ENCODE data around the gene SRSF10. TPM values are rescaled to one million over a fixed set of nuclear protein-coding genes. Genes with fewer than 3 reads are reported as not detected.

Gene SRSF10
- total RNA-seq, 1 donor from 2014 or later = 92.4 TPM

DNA sequence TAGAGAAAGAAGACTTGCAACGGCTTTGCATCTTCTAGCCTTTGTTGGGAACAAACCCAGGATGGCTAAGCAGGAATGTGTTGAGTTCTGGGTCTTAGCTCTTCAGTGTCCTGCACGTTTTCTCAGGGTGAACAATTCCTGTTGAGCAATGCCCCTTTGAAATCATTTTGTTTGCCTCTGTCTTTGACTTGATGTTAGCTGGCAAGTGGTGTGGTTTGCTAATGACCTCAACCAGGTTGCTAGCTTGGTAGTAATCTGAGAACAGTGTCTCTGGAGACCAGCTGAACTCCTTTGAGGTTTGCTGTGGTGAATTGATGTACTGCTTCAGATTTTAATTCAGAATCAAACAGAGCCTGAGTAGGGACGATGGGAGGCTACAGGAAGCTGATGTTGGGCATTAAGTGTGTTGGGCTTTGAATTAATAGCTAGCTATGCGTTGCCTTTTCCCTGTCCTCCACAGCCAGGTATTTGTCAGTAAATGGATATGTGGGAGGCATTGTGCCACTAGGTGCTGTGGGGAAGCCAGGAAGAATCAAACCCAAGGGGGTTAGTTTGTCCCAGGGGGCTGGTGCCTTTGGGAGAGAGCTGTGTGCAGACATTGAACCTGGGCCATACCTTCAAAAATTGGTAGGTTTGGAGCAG is 23.3 kb upstream of the SRSF10 start:
- no peaks in the 10 kb centered on the region for H4K20me1 ChIP-seq (ENCODE audit: insufficient read depth, low read length)
- no peak overlapping the region for H2AFZ ChIP-seq (ENCODE audit: low read depth, low read length)
- no peak overlapping the region for H3K4me3 Mint-ChIP-seq (ENCODE audit: unreplicated experiment)
- H3K4me3 ChIP-seq (ENCODE audit: insufficient read depth, low read depth, low read length) = no peak overlapping the region
- H3K27ac ChIP-seq (ENCODE audit: low read depth, low read length) = no peak overlapping the region
- no peak for TF ChIP-seq EZH2 (IDR thresholded peaks at IDR 0.05; ENCODE audit: insufficient read depth, low read length)
- TF ChIP-seq, protein P1, sequence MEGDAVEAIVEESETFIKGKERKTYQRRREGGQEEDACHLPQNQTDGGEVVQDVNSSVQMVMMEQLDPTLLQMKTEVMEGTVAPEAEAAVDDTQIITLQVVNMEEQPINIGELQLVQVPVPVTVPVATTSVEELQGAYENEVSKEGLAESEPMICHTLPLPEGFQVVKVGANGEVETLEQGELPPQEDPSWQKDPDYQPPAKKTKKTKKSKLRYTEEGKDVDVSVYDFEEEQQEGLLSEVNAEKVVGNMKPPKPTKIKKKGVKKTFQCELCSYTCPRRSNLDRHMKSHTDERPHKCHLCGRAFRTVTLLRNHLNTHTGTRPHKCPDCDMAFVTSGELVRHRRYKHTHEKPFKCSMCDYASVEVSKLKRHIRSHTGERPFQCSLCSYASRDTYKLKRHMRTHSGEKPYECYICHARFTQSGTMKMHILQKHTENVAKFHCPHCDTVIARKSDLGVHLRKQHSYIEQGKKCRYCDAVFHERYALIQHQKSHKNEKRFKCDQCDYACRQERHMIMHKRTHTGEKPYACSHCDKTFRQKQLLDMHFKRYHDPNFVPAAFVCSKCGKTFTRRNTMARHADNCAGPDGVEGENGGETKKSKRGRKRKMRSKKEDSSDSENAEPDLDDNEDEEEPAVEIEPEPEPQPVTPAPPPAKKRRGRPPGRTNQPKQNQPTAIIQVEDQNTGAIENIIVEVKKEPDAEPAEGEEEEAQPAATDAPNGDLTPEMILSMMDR (IDR thresholded peaks at IDR 0.05; ENCODE audit: insufficient read depth, low read depth, low read length) = no peak
- peak overlapping the region; percentile 5 for H3K4me2 ChIP-seq (ENCODE audit: low read length)
- H3K27me3 Mint-ChIP-seq (ENCODE audit: low read depth, unreplicated experiment) = peaks cover 8% of the 10 kb centered on the region
- no peaks in the 10 kb centered on the region for H3K27me3 ChIP-seq (ENCODE audit: insufficient read depth, low read length)
- no peak overlapping the region for H3K9ac ChIP-seq (ENCODE audit: low read length)
- H3K27ac Mint-ChIP-seq (ENCODE audit: unreplicated experiment) = no peak overlapping the region
- peaks cover 3% of the 10 kb centered on the region for H3K4me1 ChIP-seq (ENCODE audit: insufficient read depth, low read length)
- no peaks in the 10 kb centered on the region for H3K36me3 Mint-ChIP-seq (ENCODE audit: low read depth, unreplicated experiment)
- DNase-seq (ENCODE audit: low read depth) = peak; percentile 81
- peaks cover 4% of the 10 kb centered on the region for H3K9me3 Mint-ChIP-seq (ENCODE audit: unreplicated experiment)
- H3K36me3 ChIP-seq (ENCODE audit: insufficient read depth, low read length) = no peaks in the 10 kb centered on the region
- no peaks in the 10 kb centered on the region for H3K9me3 ChIP-seq (ENCODE audit: insufficient read depth, low read depth, low read length)
- FAIRE-seq = no peak
- no peaks in the 10 kb centered on the region for H3K79me2 ChIP-seq (ENCODE audit: insufficient read depth, low read length)
- H3K4me1 Mint-ChIP-seq (ENCODE audit: low read depth, unreplicated experiment) = peaks cover 7% of the 10 kb centered on the region

DNA sequence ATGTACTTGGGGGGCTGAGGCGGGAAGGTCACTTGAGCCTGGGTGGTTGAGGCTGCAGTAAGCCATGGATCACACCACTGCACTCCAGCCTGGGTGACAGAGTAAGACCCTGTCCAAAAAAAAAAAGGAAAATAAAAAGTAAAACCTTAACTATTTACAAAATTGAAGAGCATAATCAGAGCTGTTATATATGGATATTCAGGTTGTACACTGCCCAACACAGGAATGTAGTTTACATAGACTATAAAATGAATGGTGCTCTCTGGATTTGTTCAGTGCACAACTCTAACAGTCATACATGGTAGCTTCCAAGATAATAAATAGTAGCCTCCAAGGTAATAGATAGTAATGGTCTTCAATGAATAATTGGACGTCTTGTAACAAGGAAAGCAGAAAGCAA is 22.6 kb upstream of the SRSF10 start:
- H3K9me3 ChIP-seq (ENCODE audit: insufficient read depth, low read depth, low read length) = no peaks in the 10 kb centered on the region
- H3K36me3 ChIP-seq (ENCODE audit: insufficient read depth, low read length) = no peaks in the 10 kb centered on the region
- no peaks in the 10 kb centered on the region for H3K36me3 Mint-ChIP-seq (ENCODE audit: low read depth, unreplicated experiment)
- no peak overlapping the region for H3K27ac ChIP-seq (ENCODE audit: low read depth, low read length)
- peaks cover 2% of the 10 kb centered on the region for H3K4me1 ChIP-seq (ENCODE audit: insufficient read depth, low read length)
- H2AFZ ChIP-seq (ENCODE audit: low read depth, low read length) = no peak overlapping the region
- H3K4me3 ChIP-seq (ENCODE audit: insufficient read depth, low read depth, low read length) = no peak overlapping the region
- H3K4me3 Mint-ChIP-seq (ENCODE audit: unreplicated experiment) = no peak overlapping the region
- no peak overlapping the region for H3K9ac ChIP-seq (ENCODE audit: low read length)
- TF ChIP-seq, protein P1 (IDR thresholded peaks at IDR 0.05; ENCODE audit: insufficient read depth, low read depth, low read length) = no peak
- H3K9me3 Mint-ChIP-seq (ENCODE audit: unreplicated experiment) = peaks cover 4% of the 10 kb centered on the region
- no peak overlapping the region for H3K4me2 ChIP-seq (ENCODE audit: low read length)
- H3K4me1 Mint-ChIP-seq (ENCODE audit: low read depth, unreplicated experiment) = peaks cover 7% of the 10 kb centered on the region
- DNase-seq (ENCODE audit: low read depth) = no peak
- H3K27me3 Mint-ChIP-seq (ENCODE audit: low read depth, unreplicated experiment) = peaks cover 8% of the 10 kb centered on the region
- no peak overlapping the region for H3K27ac Mint-ChIP-seq (ENCODE audit: unreplicated experiment)
- FAIRE-seq = no peak
- no peaks in the 10 kb centered on the region for H3K79me2 ChIP-seq (ENCODE audit: insufficient read depth, low read length)
- no peaks in the 10 kb centered on the region for H3K27me3 ChIP-seq (ENCODE audit: insufficient read depth, low read length)
- no peaks in the 10 kb centered on the region for H4K20me1 ChIP-seq (ENCODE audit: insufficient read depth, low read length)

DNA sequence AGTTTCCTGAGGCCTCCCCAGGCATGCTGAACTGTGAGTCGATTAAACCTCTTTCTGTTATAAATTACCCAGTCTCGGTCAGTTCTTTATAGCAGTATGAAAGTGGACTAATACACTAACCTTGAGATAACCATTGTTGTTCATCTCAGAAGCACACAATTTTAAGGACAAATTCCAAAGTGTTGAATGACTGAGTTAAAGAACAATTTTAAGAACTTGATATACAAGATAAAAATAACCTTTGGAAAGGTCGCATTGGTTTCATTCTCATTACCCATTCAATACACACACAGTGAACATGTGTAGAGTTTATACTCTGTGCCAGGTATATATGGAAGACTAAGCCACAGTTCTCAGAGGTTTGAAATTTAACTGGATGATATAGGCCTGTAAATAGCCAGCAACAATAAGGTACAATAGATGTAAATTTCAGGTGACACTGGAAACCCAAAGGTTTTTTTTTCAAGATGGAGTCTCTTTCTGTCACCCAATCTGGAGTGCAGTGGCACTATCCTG is 19.1 kb upstream of the SRSF10 start:
- no peaks in the 10 kb centered on the region for H3K36me3 Mint-ChIP-seq (ENCODE audit: low read depth, unreplicated experiment)
- Histone ChIP-seq H2AFZ (ENCODE audit: low read depth, low read length) (no peak overlapping the region), H3K27me3 (ENCODE audit: insufficient read depth, low read length) (no peaks in the 10 kb centered on the region), H3K4me2 (ENCODE audit: low read length) (no peak overlapping the region), H3K9ac (ENCODE audit: low read length) (no peak overlapping the region), H4K20me1 (ENCODE audit: insufficient read depth, low read length) (no peaks in the 10 kb centered on the region), H3K9me3 (ENCODE audit: insufficient read depth, low read depth, low read length) (no peaks in the 10 kb centered on the region), H3K4me1 (ENCODE audit: insufficient read depth, low read length) (peaks cover 2% of the 10 kb centered on the region), H3K4me3 (ENCODE audit: insufficient read depth, low read depth, low read length) (no peak overlapping the region), H3K36me3 (ENCODE audit: insufficient read depth, low read length) (no peaks in the 10 kb centered on the region), H3K27ac (ENCODE audit: low read depth, low read length) (no peak overlapping the region), H3K79me2 (ENCODE audit: insufficient read depth, low read length) (no peaks in the 10 kb centered on the region)
- H3K27ac Mint-ChIP-seq (ENCODE audit: unreplicated experiment) = no peak overlapping the region
- peaks cover 6% of the 10 kb centered on the region for H3K27me3 Mint-ChIP-seq (ENCODE audit: low read depth, unreplicated experiment)
- FAIRE-seq (no peak), DNase-seq (ENCODE audit: low read depth) (peak; percentile 47)
- TF ChIP-seq, protein P1 (IDR thresholded peaks at IDR 0.05; ENCODE audit: insufficient read depth, low read depth, low read length) = no peak
- no peak for TF ChIP-seq EZH2 (IDR thresholded peaks at IDR 0.05; ENCODE audit: insufficient read depth, low read length)
- H3K4me1 Mint-ChIP-seq (ENCODE audit: low read depth, unreplicated experiment) = peaks cover 7% of the 10 kb centered on the region
- H3K4me3 Mint-ChIP-seq (ENCODE audit: unreplicated experiment) = no peak overlapping the region
- H3K9me3 Mint-ChIP-seq (ENCODE audit: unreplicated experiment) = peaks cover 4% of the 10 kb centered on the region
